ENCODE data around the gene CEND1. TPM values are rescaled to one million over a fixed set of nuclear protein-coding genes. Genes with fewer than 3 reads are reported as not detected.

CEND1 gene
- total and polyA plus RNA-seq, 2 donors (not counting 3 experiments of a cell fraction or from before 2014, with no cell fraction given), result 0.15 to 0.40 TPM

- BruUV-seq (replicated peaks), result no TSS peak
- no peak overlapping the region for H3K9ac ChIP-seq (replicated peaks; ENCODE audit: extremely low read depth, insufficient read depth, low read length)
- FAIRE-seq (no peak), DNase-seq (ENCODE audit: low read depth, low spot score) (no peak)
- H3K9me1 ChIP-seq (replicated peaks; ENCODE audit: control insufficient read depth, extremely low read depth, insufficient read depth, low read length), result no peaks in the 10 kb centered on the region
- H3K27me3 ChIP-seq (ENCODE audit: control insufficient read depth in 2 of 2, insufficient read depth in 2 of 2, low read length in 2 of 2), result no peaks in the 10 kb centered on the region
- ChIA-PET POLR2A (no interaction called here), CTCF (no interaction called here)
- no peak overlapping the region for H3K4me3 ChIP-seq (replicated peaks in 1 of 3; ENCODE audit: insufficient read depth in 1 of 3, low read depth in 1 of 3, low read length in 3 of 3)
- intact Hi-C loops (cut with micrococcal nuclease), result no loop called here
- H3K9me3 ChIP-seq (replicated peaks; ENCODE audit: control insufficient read depth, insufficient read depth, low read length), result no peaks in the 10 kb centered on the region
- no peak for TF ChIP-seq CTCF (IDR thresholded peaks at IDR 0.05; ENCODE audit: extremely low read depth in 1 of 2, insufficient read depth in 1 of 2, low read depth in 1 of 2, low read length in 2 of 2)
- TF ChIP-seq POLR2AphosphoS5 (IDR thresholded peaks at IDR 0.05; ENCODE audit: insufficient read depth, low read depth, low read length), result no peak
- TF ChIP-seq FOS (IDR thresholded peaks at IDR 0.05; ENCODE audit: borderline replicate concordance, insufficient read depth, low read length), result no peak
- no peak for TF ChIP-seq EZH2 (IDR thresholded peaks at IDR 0.05; ENCODE audit: borderline replicate concordance, low read depth, low read length, severe bottlenecking)
- no peak for TF ChIP-seq JUN (IDR thresholded peaks at IDR 0.05; ENCODE audit: borderline replicate concordance, insufficient read depth, insufficient read length, low read depth)
- TF ChIP-seq MAX (IDR thresholded peaks at IDR 0.05; ENCODE audit: insufficient read depth, insufficient read length), result no peak
- TF ChIP-seq GATA2 (IDR thresholded peaks at IDR 0.05; ENCODE audit: insufficient read depth, insufficient read length, low read depth, low read length), result no peak
- no peak for TF ChIP-seq POLR2A (IDR thresholded peaks at IDR 0.05; ENCODE audit: low read depth, low read length)
- no peak for TF ChIP-seq MYC (IDR thresholded peaks at IDR 0.05; ENCODE audit: low read depth, low read length)
- H4K20me1 ChIP-seq (replicated peaks; ENCODE audit: control insufficient read depth, extremely low read depth, insufficient read depth, low read length), result no peaks in the 10 kb centered on the region
- H3K4me1 ChIP-seq (ENCODE audit: control insufficient read depth, extremely low read depth, insufficient read depth, low read length), result peaks cover 31% of the 10 kb centered on the region
- dilution Hi-C loops (cut with MboI; ENCODE audit: extremely low pct_ligation_motif_present, low sequenced_read_pairs), result no loop called here
- no peak overlapping the region for H2AFZ ChIP-seq (ENCODE audit: low read depth, low read length)
- H3K4me2 ChIP-seq (ENCODE audit: insufficient read depth, low read length), result no peak overlapping the region
- peaks cover 25 to 43% of the 10 kb centered on the region in 2 experiments for H3K36me3 ChIP-seq (ENCODE audit: control insufficient read depth in 2 of 2, extremely low read depth in 1 of 2, insufficient read depth in 2 of 2, low read length in 2 of 2)
- peaks cover 70% of the 10 kb centered on the region for H3K79me2 ChIP-seq (ENCODE audit: control insufficient read depth, insufficient read depth, low read length)
- no peak overlapping the region for H3K27ac ChIP-seq (ENCODE audit: insufficient read depth, low read depth, low read length)
Measured at GRCh38 chr11:837990-838307, 48.1 kb upstream of the CEND1 start.
